K562 (cell line): ENCODE results near the gene IGF2BP3. TPM values are rescaled to one million over a fixed set of nuclear protein-coding genes. Genes with fewer than 3 reads are reported as not detected.

Experiments used
- ATF3 ChIP-seq, 2 experiments: fragments of 450-650 bp in 1 of 2; sonication (generic) in 1 of 2; formaldehyde crosslinking in 1 of 2; IDR thresholded peaks in 1 of 2; conservative IDR thresholded peaks in 1 of 2; 2 replicates each; pipeline versions ENCODE4 v1.6.1 to v1.8.1; 2016 to 2023; ENCODE audit warnings: mild to moderate bottlenecking in 2 of 2, moderate library complexity in 2 of 2, inconsistent platforms in 1 of 2, missing genetic modification reagents in 1 of 2
- CBX2 ChIP-seq: fragments of 200-600 bp; sonication (generic); IDR thresholded peaks from one replicate; pipeline ENCODE4 v1.6.1; 2012; ENCODE audit warnings: mild to moderate bottlenecking, low read length, inconsistent platforms; ENCODE audit not compliant: insufficient read depth, poor library complexity, severe bottlenecking
- CREM ChIP-seq: IDR thresholded peaks from 2 replicates; pipeline ENCODE4 v1.6.1; 2014; ENCODE audit warnings: antibody characterized with exemption, low read depth
- CXXC5 ChIP-seq: fragments of 250-450 bp; sonication (Bioruptor Pico); IDR thresholded peaks from 2 replicates; pipeline ENCODE4 v1.8.0; 2022; ENCODE audit warnings: inconsistent platforms, mild to moderate bottlenecking, moderate library complexity
- GATAD2A ChIP-seq: fragments of 450-650 bp; IDR thresholded peaks from 2 replicates; pipeline ENCODE4 v1.6.1; 2017
- HDAC1 ChIP-seq, 2 experiments: fragments of 450-650 bp; IDR thresholded peaks; 2 replicates each; pipeline ENCODE4 v1.6.1; 2016 to 2017; ENCODE audit warnings: inconsistent platforms in 1 of 2, mild to moderate bottlenecking in 1 of 2, moderate library complexity in 1 of 2
- MECOM ChIP-seq: fragments of 250-450 bp; sonication (Bioruptor Pico); IDR thresholded peaks from 2 replicates; pipeline ENCODE4 v1.8.0; 2022; ENCODE audit warnings: inconsistent platforms
- MLLT1 ChIP-seq, 2 experiments: fragments of 450-650 bp; IDR thresholded peaks; 2 replicates each; pipeline ENCODE4 v1.6.1; 2016
- NCOA1 ChIP-seq: fragments of 450-650 bp; IDR thresholded peaks from 2 replicates; pipeline ENCODE4 v1.6.1; 2016; ENCODE audit warnings: low read depth
- SMARCB1 ChIP-seq: IDR thresholded peaks from 2 replicates; pipeline ENCODE4 v1.6.1; 2011; ENCODE audit warnings: improper control_type of control experiment, low read depth; ENCODE audit not compliant: insufficient read length
- SMARCC2 ChIP-seq: fragments of 450-650 bp; IDR thresholded peaks from 2 replicates; pipeline ENCODE4 v1.6.1; 2017; ENCODE audit warnings: antibody characterized with exemption, moderate library complexity, mild to moderate bottlenecking, low read depth
- SMARCE1 ChIP-seq: fragments of 450-650 bp; IDR thresholded peaks from 2 replicates; pipeline ENCODE4 v1.7.1; 2016; ENCODE audit warnings: mild to moderate bottlenecking
- SOX6 ChIP-seq: fragments of 450-650 bp; IDR thresholded peaks from 2 replicates; pipeline ENCODE4 v1.6.1; 2014; ENCODE audit warnings: mild to moderate bottlenecking
- SRSF7 ChIP-seq: fragments of 200-400 bp; formaldehyde crosslinking; optimal IDR thresholded peaks from 2 replicates; pipeline ENCODE3; 2017; ENCODE audit warnings: mild to moderate bottlenecking, low read depth, low read length
- STAT5A ChIP-seq: IDR thresholded peaks from 2 replicates; pipeline ENCODE4 v1.6.1; 2012; ENCODE audit warnings: low read length, inconsistent platforms, borderline replicate concordance
- TFAM ChIP-seq: fragments of 250-450 bp; sonication (Bioruptor Pico); conservative IDR thresholded peaks from 2 replicates; pipeline ENCODE4 v1.5.0; 2021; ENCODE audit warnings: mild to moderate bottlenecking, moderate library complexity
- ZBTB1 ChIP-seq: sonication (generic); formaldehyde crosslinking; IDR thresholded peaks from 2 replicates; pipeline ENCODE4 v1.8.1; 2023; ENCODE audit warnings: missing genetic modification reagents, low read depth, mild to moderate bottlenecking, borderline replicate concordance
- ZBTB11 ChIP-seq, 3 experiments: fragments of 200-800 bp in 1 of 3; fragments of 250-450 bp in 1 of 3; fragments of 450-650 bp in 1 of 3; sonication (Bioruptor Pico) in 1 of 3; sonication (Bioruptor generic) in 1 of 3; formaldehyde crosslinking in 1 of 3; IDR thresholded peaks; 2 replicates each; pipeline versions ENCODE4 v1.6.1 to v1.8.0; 2016 to 2022; ENCODE audit warnings: mild to moderate bottlenecking in 2 of 3, missing genetic modification characterization in 2 of 3, missing compliant biosample characterization in 1 of 3, moderate library complexity in 1 of 3
- ZBTB43 ChIP-seq: sonication (generic); formaldehyde crosslinking; IDR thresholded peaks from 2 replicates; pipeline ENCODE4 v1.8.0; 2023; ENCODE audit warnings: mild to moderate bottlenecking, missing genetic modification reagents
- ZNF511 ChIP-seq: sonication (generic); formaldehyde crosslinking; IDR thresholded peaks from 2 replicates; pipeline ENCODE4 v1.8.0; 2022; ENCODE audit warnings: mild to moderate bottlenecking, missing genetic modification reagents
- polyA plus RNA-seq, 8 experiments: library from polyadenylated mRNA; depleted of rRNA in 4 of 8; stranded (reverse) in 5 of 8; unstranded in 3 of 8; fragments of >200 nt; fragmentation: Nextera tagmentation in 2 of 8; fragmentation: Illumina TruSeq in 1 of 8; extraction: Ambion mirVana in 2 of 8; extraction: Trizol in 1 of 8; gene quantifications; 2 replicates each; pipeline versions ENCODE4 v1.2.1 to v1.2.3, GENCODE V29; 2011 to 2014; ENCODE audit warnings: inconsistent platforms in 1 of 8, missing spikeins in 1 of 8
- total RNA-seq, 7 experiments: library from RNA; depleted of rRNA in 6 of 7; stranded (reverse); fragments of >200 nt in 6 of 7; fragmentation: Illumina TruSeq in 2 of 7; extraction: Trizol in 2 of 7; gene quantifications; 2 replicates each; pipeline versions ENCODE4 v1.2.1 to v1.2.3, GENCODE V29; 2011 to 2021; ENCODE audit warnings: low replicate concordance in 1 of 7

The IGF2BP3 gene
- total and polyA plus RNA-seq, 9 of the 15 experiments (the other 6 are each of a cell fraction or from before 2014, with no cell fraction given) = 8.4 to 88.1 (median 61.2) TPM

- peak in 1 of 2 experiments; percentile 58; a peak in 1 of 4 replicates for TF ChIP-seq HDAC1 (IDR thresholded peaks at IDR 0.05)
- 0 out of 2 replicates have a peak, but pooled peaks have one; percentile 50 for TF ChIP-seq MECOM (CRISPR knock-in tag)
- TF ChIP-seq CXXC5 = peak; percentile 38; the same call in 1 of the 2 replicates
- TF ChIP-seq TFAM = no peak
- peak; percentile 73; the same call in 1 of the 2 replicates for TF ChIP-seq STAT5A
- peak; percentile 57 for TF ChIP-seq CREM
- TF ChIP-seq ZBTB11 (CRISPR knock-in tag; IDR thresholded peaks at IDR 0.05) = 0 out of 6 replicates have a peak, but pooled peaks of 1 of the 3 experiments have one; percentile 31
- peak; percentile 69; the same call in 1 of the 2 replicates for TF ChIP-seq GATAD2A
- peak; percentile 65; the same call in 1 of the 2 replicates for TF ChIP-seq ATF3 (IDR thresholded peaks at IDR 0.05)
- TF ChIP-seq ATF3 (CRISPR knock-in tag; conservative IDR thresholded peaks at IDR 0.05) = peak; percentile 45; the same call in 1 of the 2 replicates
- peak in 1 of 2 experiments; percentile 26; a peak in 1 of 4 replicates for TF ChIP-seq MLLT1 (IDR thresholded peaks at IDR 0.05)
- no peak for TF ChIP-seq CBX2
- TF ChIP-seq SRSF7 = no peak
- no peak for TF ChIP-seq ZNF511 (CRISPR knock-in tag)
- TF ChIP-seq SOX6 = peak; percentile 89
- 0 out of 2 replicates have a peak, but pooled peaks have one; percentile 61 for TF ChIP-seq ZBTB43
- TF ChIP-seq SMARCC2 = peak; percentile 90
- TF ChIP-seq SMARCE1 = peak; percentile 95
- no peak for TF ChIP-seq ZBTB1 (CRISPR knock-in tag)
- no peak for TF ChIP-seq NCOA1
- no peak for TF ChIP-seq SMARCB1
Measured at GRCh38 chr7:23426876-23427275, 43.4 kb downstream of the IGF2BP3 start (continued).
